EL (cell line): ENCODE data around the gene NUDT3.

Experiments
- DNase-seq: peaks from one replicate; pipeline ENCODE4 v3.0.0-alpha.2; 2016

The NUDT3 gene

GRCh38 chr6:34318499-34319470 is 73.7 kb downstream of the NUDT3 start:
- DNase-seq, result no peak

GRCh38 chr6:34317882-34318498 is 74.5 kb downstream of the NUDT3 start:
- no peak for DNase-seq

DNA sequence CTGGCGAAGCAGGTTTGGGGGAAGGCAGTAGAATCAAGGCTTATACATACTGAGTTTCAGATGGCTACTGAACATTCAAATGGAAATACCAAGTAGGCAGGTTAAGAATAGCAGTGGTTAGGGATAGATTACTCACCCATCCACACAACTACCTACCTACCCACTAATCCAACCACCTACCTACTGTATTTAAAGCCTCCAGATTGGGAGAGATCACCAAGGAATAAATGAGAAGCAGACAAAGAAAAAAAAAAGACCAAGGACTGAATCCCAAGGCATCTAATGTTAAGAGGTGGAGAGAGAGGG is 75.3 kb downstream of the NUDT3 start:
- no peak for DNase-seq

GRCh38 chr6:34316431-34317171 is 75.9 kb downstream of the NUDT3 start:
- DNase-seq, result no peak

DNA sequence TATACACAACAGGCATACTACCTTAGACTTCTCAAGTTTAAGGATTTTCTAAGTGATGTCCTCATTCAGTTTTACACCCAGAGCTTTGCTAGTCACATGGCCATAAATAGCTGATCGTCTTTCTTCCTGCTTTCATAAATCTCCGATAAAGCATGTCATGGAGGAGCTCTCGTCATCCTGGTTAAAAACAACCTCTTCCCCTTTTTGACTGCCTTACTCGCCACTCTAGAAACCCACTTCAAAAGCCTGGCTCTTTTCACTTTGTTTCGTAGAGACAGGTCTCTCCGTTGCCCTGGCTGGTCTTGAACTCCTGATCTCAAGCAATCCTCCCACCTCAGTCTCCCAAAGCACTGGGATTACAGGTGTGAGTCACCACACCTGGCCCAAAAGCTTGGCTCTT is 76.7 kb downstream of the NUDT3 start:
- DNase-seq, result no peak

GRCh38 chr6:34315256-34315655 is 77.2 kb downstream of the NUDT3 start:
- no peak for DNase-seq

DNA sequence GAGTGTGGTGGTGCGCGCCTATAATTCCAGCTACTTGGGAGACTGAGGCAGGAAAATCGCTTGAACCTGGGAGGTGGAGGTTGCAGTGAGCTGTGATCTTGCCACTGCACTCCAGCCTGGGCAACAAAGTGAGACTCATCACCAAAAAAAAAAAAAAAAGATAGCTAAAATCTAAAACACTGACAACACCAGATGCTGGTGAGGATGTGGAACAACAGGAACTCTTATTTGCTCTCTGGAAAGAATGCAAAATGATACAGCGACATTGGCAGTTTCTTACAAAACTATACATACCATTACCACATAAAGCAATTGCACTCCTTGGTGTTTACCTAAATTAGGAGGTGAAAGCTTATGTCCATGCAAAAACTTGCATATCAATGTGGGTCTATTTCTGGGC is 80.2 kb downstream of the NUDT3 start:
- DNase-seq, result no peak

GRCh38 chr6:34310817-34311216 is 81.7 kb downstream of the NUDT3 start:
- DNase-seq, result no peak

DNA sequence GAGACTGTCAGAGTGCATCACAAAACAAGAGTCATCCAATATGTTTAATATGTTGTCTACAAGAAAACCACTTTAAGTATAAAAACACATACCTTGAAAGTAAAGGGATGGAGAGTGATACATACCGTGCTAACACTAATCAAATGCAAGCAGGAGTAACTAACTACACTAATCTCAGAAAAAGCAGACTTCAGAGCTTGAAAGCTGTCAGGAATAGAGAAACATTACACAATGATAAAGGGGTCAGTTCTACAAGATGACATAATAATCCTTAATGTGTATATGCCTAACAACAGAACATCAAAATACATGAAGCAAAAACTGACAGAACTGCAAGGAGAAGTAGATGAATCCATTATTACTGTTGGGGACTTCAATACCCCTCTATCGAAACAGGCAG is 84.0 kb downstream of the NUDT3 start:
- DNase-seq, result no peak

- DNase-seq, result no peak
Observed at GRCh38 chr6:34305982-34306708, 86.3 kb downstream of the NUDT3 start.

- DNase-seq, result no peak
Observed at GRCh38 chr6:34305497-34305896, 87.0 kb downstream of the NUDT3 start.

GRCh38 chr6:34304164-34304563 is 88.3 kb downstream of the NUDT3 start:
- no peak for DNase-seq

DNA sequence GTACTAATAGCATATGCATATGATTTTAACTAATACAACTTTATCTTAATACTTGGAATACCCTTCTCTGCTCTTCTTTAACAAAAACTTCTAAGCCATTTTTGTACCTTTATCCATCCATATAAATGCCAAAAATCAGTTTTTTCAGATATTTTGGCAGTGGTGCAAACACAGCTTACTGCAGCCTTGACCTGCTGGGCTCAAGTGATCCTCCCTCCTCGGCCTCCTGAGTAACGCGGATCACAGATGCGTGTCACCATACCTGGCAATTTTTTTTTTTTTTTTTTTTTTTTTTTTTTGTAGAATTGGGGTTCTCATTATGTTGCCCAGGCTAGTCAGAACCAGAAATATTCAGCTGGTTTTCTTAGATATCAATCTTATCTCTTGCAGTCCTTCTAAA is 89.5 kb downstream of the NUDT3 start:
- no peak for DNase-seq

- peak; percentile 35 for DNase-seq
Observed at GRCh38 chr6:34301408-34301807, 91.1 kb downstream of the NUDT3 start.

- DNase-seq, result no peak
Observed at GRCh38 chr6:34300332-34300751, 92.1 kb downstream of the NUDT3 start.

DNA sequence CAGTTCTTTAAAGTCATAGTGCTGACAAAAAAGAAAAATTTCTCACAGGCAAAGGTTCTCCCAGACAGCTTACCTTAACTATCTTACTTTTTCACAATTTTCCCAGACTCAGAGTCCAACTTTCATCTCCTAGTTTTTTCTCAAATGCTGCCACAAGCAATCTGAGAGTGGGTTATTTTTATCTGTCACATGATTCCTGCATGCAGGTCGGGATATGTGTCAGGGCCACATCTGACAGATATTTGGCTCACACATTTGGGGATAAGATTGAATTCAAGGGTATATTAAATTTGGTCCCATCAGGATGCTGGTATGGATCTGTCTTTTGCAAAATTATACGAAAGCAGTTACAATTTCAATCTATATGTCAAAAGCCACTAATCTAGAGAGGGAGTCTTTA is 93.5 kb downstream of the NUDT3 start:
- DNase-seq, result no peak

- no peak for DNase-seq
Observed at GRCh38 chr6:34295721-34296120, 96.7 kb downstream of the NUDT3 start.

- no peak for DNase-seq
Observed at GRCh38 chr6:34292954-34293353, 99.5 kb downstream of the NUDT3 start.

DNA sequence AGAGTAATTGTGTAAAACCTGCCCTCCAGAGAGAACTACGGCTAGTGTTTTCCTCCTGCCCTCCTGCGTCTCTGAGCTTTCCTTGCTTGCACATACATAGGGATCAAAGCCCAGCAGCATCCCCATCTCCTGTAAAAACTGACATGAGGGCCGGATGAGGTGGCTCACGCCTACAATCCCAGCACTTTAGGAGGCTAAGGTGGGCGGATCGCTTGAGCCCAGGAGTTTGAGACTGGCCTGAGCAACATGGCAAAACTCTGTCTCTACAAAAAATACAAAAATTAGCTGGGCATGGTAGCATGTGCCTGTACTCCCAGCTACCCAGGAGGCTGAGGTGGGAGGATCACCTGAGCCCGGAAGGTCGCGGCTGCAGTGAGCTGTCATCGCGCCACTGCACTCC is 103.3 kb downstream of the NUDT3 start:
- DNase-seq, result no peak

- no peak for DNase-seq
Observed at GRCh38 chr6:34288581-34288980, 103.9 kb downstream of the NUDT3 start.

DNA sequence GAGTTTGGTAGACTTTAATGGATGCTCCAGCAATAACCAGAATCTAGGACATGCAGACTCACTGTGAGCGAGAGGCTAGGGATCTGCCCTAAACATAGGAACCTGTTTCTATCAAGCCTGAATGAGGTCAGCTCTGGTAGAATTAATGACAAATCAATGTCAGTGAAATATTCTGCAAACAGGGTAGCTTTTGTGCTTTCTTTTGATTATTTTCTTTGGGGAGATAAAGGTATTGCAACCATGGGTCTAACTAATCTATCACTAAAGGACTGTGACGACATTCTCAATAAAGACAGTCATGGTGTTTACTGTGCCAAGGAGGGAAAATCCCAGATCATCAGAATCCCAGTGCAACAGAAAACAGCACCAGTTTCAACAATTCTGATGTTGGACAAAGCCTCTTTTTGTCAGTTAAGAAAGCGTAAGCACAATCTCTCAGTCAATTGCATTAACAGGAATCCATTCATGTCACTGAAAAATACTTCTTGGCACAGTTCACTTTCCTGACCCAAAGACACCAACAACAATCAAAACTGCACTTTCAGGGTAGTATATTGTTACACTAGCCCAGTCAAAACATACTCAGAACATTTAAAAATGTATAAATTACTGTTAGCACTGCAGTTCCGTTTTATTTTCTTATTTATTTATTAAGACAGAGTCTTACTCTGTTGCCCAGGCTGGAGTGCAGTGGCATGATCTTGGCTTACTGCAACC is 106.9 kb downstream of the NUDT3 start:
- no peak for DNase-seq
